Type B pancreatic cell (in vitro differentiated cells): ENCODE data around the gene CCDC171. TPM values are rescaled to one million over a fixed set of nuclear protein-coding genes. Genes with fewer than 3 reads are reported as not detected.

Experiments
- DNase-seq: peaks from one replicate; pipeline ENCODE4 v3.0.0; 2021; ENCODE audit warnings: mixed read lengths; ENCODE audit not compliant: unreplicated experiment; ENCODE audit errors: extremely low spot score
- H3K27ac Mint-ChIP-seq: 2 replicates; pipeline ENCODE4 v1.8.0; 2021; ENCODE audit warnings: mild to moderate bottlenecking, mixed read lengths
- H3K27me3 Mint-ChIP-seq: 2 replicates; pipeline ENCODE4 v1.8.0; 2021; ENCODE audit warnings: mixed read lengths
- H3K36me3 Mint-ChIP-seq: 2 replicates; pipeline ENCODE4 v1.8.0; 2021; ENCODE audit warnings: mixed read lengths
- H3K4me1 Mint-ChIP-seq: one replicate; pipeline ENCODE4 v1.8.0; 2021; ENCODE audit warnings: mixed read lengths; ENCODE audit not compliant: unreplicated experiment
- H3K4me3 Mint-ChIP-seq: 2 replicates; pipeline ENCODE4 v1.8.0; 2021; ENCODE audit warnings: mild to moderate bottlenecking, mixed read lengths
- H3K9me3 Mint-ChIP-seq: 2 replicates; pipeline ENCODE4 v1.8.0; 2021; ENCODE audit warnings: mixed read lengths
- CTCF ChIP-seq: fragments of 200-600 bp; sonication (generic); conservative IDR thresholded peaks from 2 replicates; pipeline ENCODE4 v1.5.0; 2021; ENCODE audit warnings: antibody characterized with exemption, mild to moderate bottlenecking
- total RNA-seq: library from RNA; stranded (reverse); gene quantifications from 2 replicates; pipeline ENCODE4 v1.2.1, GENCODE V29; 2021; ENCODE audit warnings: low replicate concordance

CCDC171 gene
- total RNA-seq, 1 donor from 2014 or later, result 7.4 TPM

- Mint-ChIP-seq H3K27me3 (no peaks in the 10 kb centered on the region), H3K27ac (peak overlapping the region; percentile 47), H3K9me3 (no peaks in the 10 kb centered on the region), H3K4me3 (peak overlapping the region; percentile 44), H3K4me1 (peaks cover 11% of the 10 kb centered on the region), H3K36me3 (no peaks in the 10 kb centered on the region)
- no peak for TF ChIP-seq CTCF
- DNase-seq, result no peak
Measured at GRCh38 chr9:15935661-15936305, 382.9 kb downstream of the CCDC171 start.

GRCh38 chr9:15936306-15936921, 383.6 kb downstream of the CCDC171 start:
- Mint-ChIP-seq H3K27ac (peak overlapping the region; percentile 47), H3K9me3 (no peaks in the 10 kb centered on the region), H3K27me3 (no peaks in the 10 kb centered on the region), H3K4me3 (peak overlapping the region; percentile 44), H3K36me3 (no peaks in the 10 kb centered on the region), H3K4me1 (peaks cover 11% of the 10 kb centered on the region)
- DNase-seq, result no peak
- TF ChIP-seq CTCF, result no peak

GRCh38 chr9:15942831-15943424, 390.1 kb downstream of the CCDC171 start:
- Mint-ChIP-seq H3K27ac (no peak overlapping the region), H3K4me1 (peaks cover 5% of the 10 kb centered on the region), H3K36me3 (no peaks in the 10 kb centered on the region), H3K9me3 (no peaks in the 10 kb centered on the region), H3K27me3 (no peaks in the 10 kb centered on the region), H3K4me3 (no peak overlapping the region)
- no peak for TF ChIP-seq CTCF
- DNase-seq, result no peak

GRCh38 chr9:15944341-15944740, 391.5 kb downstream of the CCDC171 start:
- Mint-ChIP-seq H3K9me3 (no peaks in the 10 kb centered on the region), H3K4me1 (peaks cover 5% of the 10 kb centered on the region), H3K27me3 (no peaks in the 10 kb centered on the region), H3K27ac (no peak overlapping the region), H3K36me3 (no peaks in the 10 kb centered on the region), H3K4me3 (no peak overlapping the region)
- TF ChIP-seq CTCF, result no peak
- DNase-seq, result no peak

- Mint-ChIP-seq H3K4me1 (peaks cover 4% of the 10 kb centered on the region), H3K27me3 (no peaks in the 10 kb centered on the region), H3K27ac (no peak overlapping the region), H3K4me3 (no peak overlapping the region), H3K9me3 (no peaks in the 10 kb centered on the region), H3K36me3 (no peaks in the 10 kb centered on the region)
- TF ChIP-seq CTCF, result no peak
- no peak for DNase-seq
Measured at GRCh38 chr9:15959663-15960062, 406.8 kb downstream of the CCDC171 start.
